ENCODE results near the gene C3orf52. TPM values are rescaled to one million over a fixed set of nuclear protein-coding genes. Genes with fewer than 3 reads are reported as not detected.

Gene C3orf52
- total and polyA plus RNA-seq, 2 experiments from 2014 or later = 8.1 to 16.6 TPM

- Histone ChIP-seq H3F3A (replicated peaks; ENCODE audit: low read depth) (no peaks in the 10 kb centered on the region), H3K4me3 (no peak overlapping the region), H4K20me1 (replicated peaks; ENCODE audit: insufficient read depth) (no peaks in the 10 kb centered on the region), H3K79me2 (replicated peaks; ENCODE audit: insufficient read depth) (no peaks in the 10 kb centered on the region), H3K36me3 (ENCODE audit: insufficient read depth) (peaks cover 9% of the 10 kb centered on the region; the same call in 1 of the 2 replicates), H3K4me2 (no peak overlapping the region), H3K4me1 (ENCODE audit: insufficient read depth) (no peaks in the 10 kb centered on the region), H3K9me2 (ENCODE audit: insufficient read depth) (no peaks in the 10 kb centered on the region), H3K27ac (ENCODE audit: low read depth) (no peak overlapping the region), H3K27me3 (ENCODE audit: insufficient read depth) (no peaks in the 10 kb centered on the region), H2AFZ (no peak overlapping the region)
- Mint-ChIP-seq H3K9me3 (peaks cover 29% of the 10 kb centered on the region), H3K27me3 (ENCODE audit: insufficient read depth, low read depth, poor library complexity) (no peaks in the 10 kb centered on the region), H3K36me3 (ENCODE audit: low read depth) (peaks cover 29% of the 10 kb centered on the region; the same call in 2 of the 3 replicates), H3K4me1 (no peaks in the 10 kb centered on the region), H3K27ac (no peak overlapping the region), H3K4me3 (no peak overlapping the region)
- DNase-seq (ENCODE audit: low spot score) (no peak), ATAC-seq (no peak)
- TF ChIP-seq CTCF (conservative IDR thresholded peaks at IDR 0.05; ENCODE audit: low read depth in 2 of 2) (no peak), CREB1 (CRISPR knock-in tag; IDR thresholded peaks at IDR 0.05; ENCODE audit: low read depth) (no peak)
Measured at GRCh38 chr3:112143251-112143650, 57.1 kb downstream of the C3orf52 start.

- Histone ChIP-seq H2AFZ (no peak overlapping the region), H3K79me2 (replicated peaks; ENCODE audit: insufficient read depth) (no peaks in the 10 kb centered on the region), H3K36me3 (ENCODE audit: insufficient read depth) (peaks cover 9% of the 10 kb centered on the region; the same call in 1 of the 2 replicates), H3K9me2 (ENCODE audit: insufficient read depth) (no peaks in the 10 kb centered on the region), H3K27me3 (ENCODE audit: insufficient read depth) (no peaks in the 10 kb centered on the region), H3K27ac (ENCODE audit: low read depth) (no peak overlapping the region), H3F3A (replicated peaks; ENCODE audit: low read depth) (no peaks in the 10 kb centered on the region), H3K4me3 (no peak overlapping the region), H3K4me1 (ENCODE audit: insufficient read depth) (no peaks in the 10 kb centered on the region), H4K20me1 (replicated peaks; ENCODE audit: insufficient read depth) (no peaks in the 10 kb centered on the region), H3K4me2 (no peak overlapping the region)
- ATAC-seq (no peak), DNase-seq (ENCODE audit: low spot score) (no peak)
- H3K4me3 Mint-ChIP-seq = no peak overlapping the region
- H3K36me3 Mint-ChIP-seq (ENCODE audit: low read depth) = peaks cover 32% of the 10 kb centered on the region; the same call in 2 of the 3 replicates
- H3K9me3 Mint-ChIP-seq = peaks cover 31% of the 10 kb centered on the region
- no peak overlapping the region for H3K27ac Mint-ChIP-seq
- no peaks in the 10 kb centered on the region for H3K4me1 Mint-ChIP-seq
- no peaks in the 10 kb centered on the region for H3K27me3 Mint-ChIP-seq (ENCODE audit: insufficient read depth, low read depth, poor library complexity)
- TF ChIP-seq JUNB (IDR thresholded peaks at IDR 0.05; ENCODE audit: unreplicated experiment) (no peak), ZNF462 (CRISPR knock-in tag; IDR thresholded peaks at IDR 0.05) (no peak), EZH2phosphoT487 (IDR thresholded peaks at IDR 0.05; ENCODE audit: unreplicated experiment) (no peak), CTCF (conservative IDR thresholded peaks at IDR 0.05; ENCODE audit: low read depth in 2 of 2) (no peak), ZNF331 (CRISPR knock-in tag; IDR thresholded peaks at IDR 0.05; ENCODE audit: low read depth) (no peak), REST (IDR thresholded peaks at IDR 0.05; ENCODE audit: unreplicated experiment) (no peak)
Measured at GRCh38 chr3:112143689-112144088, 57.5 kb downstream of the C3orf52 start.

All from GM23338 (cell line).